Transverse colon (tissue), 4 donors: ENCODE measurements around the gene GINS1. TPM values are rescaled to one million over a fixed set of nuclear protein-coding genes. Genes with fewer than 3 reads are reported as not detected.

ENCODE experiments used
- DNase-seq: peaks from one replicate; pipeline ENCODE4 v3.0.0-alpha.2; 2019
- H3K27ac ChIP-seq, 4 donors: fragments of 200-600 bp; sonication (generic); 2 replicates each; pipeline ENCODE4 v1.5.1; 2016 to 2018; ENCODE audit warnings: inconsistent platforms in 4 of 4
- H3K27me3 ChIP-seq: fragments of 200-600 bp; sonication (generic); 2 replicates; pipeline ENCODE4 v1.5.1; 2017; ENCODE audit warnings: inconsistent platforms
- H3K36me3 ChIP-seq, 4 donors: fragments of 200-600 bp; sonication (generic); 2 replicates each; pipeline ENCODE4 v1.5.1; 2017 to 2019; ENCODE audit warnings: inconsistent platforms in 4 of 4
- H3K4me1 ChIP-seq, 4 donors: fragments of 200-600 bp; sonication (generic); 2 replicates each; pipeline ENCODE4 v1.5.1; 2017 to 2020; ENCODE audit warnings: inconsistent platforms in 4 of 4
- H3K4me3 ChIP-seq, 4 donors: fragments of 200-600 bp; sonication (generic); 1 replicate in 1 of 4; 2 replicates in 3 of 4; pipeline versions ENCODE4 v1.5.1 to v1.6.1; 2017 to 2019; ENCODE audit warnings: inconsistent platforms in 4 of 4
- H3K9me3 ChIP-seq, 2 donors: fragments of 200-600 bp; sonication (generic); 2 replicates each; pipeline ENCODE4 v1.5.1; 2017 to 2019; ENCODE audit warnings: inconsistent platforms in 2 of 2
- EP300 ChIP-seq: sonication (generic); formaldehyde crosslinking; IDR thresholded peaks from one replicate; pipeline ENCODE4 v1.6.1; 2017; ENCODE audit warnings: antibody characterized with exemption, low read depth
- POLR2A ChIP-seq: fragments of 450-650 bp; IDR thresholded peaks from one replicate; pipeline ENCODE4 v1.6.1; 2016; ENCODE audit warnings: antibody characterized with exemption, mild to moderate bottlenecking, moderate library complexity
- POLR2AphosphoS5 ChIP-seq, 3 donors: sonication (generic); formaldehyde crosslinking; IDR thresholded peaks; one replicate each; pipeline ENCODE4 v1.6.1; 2016; ENCODE audit warnings: antibody characterized with exemption in 3 of 3
- WGBS, 2 donors: methylation state at CpG; one replicate each; pipeline ENCODE4 v1.1.5; 2018; ENCODE audit warnings: low coverage in 1 of 2; 5-methylcytosine and 5-hydroxymethylcytosine counted together
- in situ Hi-C, 4 donors: fragments of 200-750 bp; cut with MboI; loops; one replicate each; pipeline versions ENCODE4 v1.15.0 to v1.15.1; 2017; ENCODE audit warnings: low sequenced_read_pairs in 3 of 4, low pct_ligation_motif_present in 1 of 4, low pct_unique_long_range_greater_than_20kb in 1 of 4
- intact Hi-C: fragments of 100-400 bp; cut with DNase I; formaldehyde crosslinking; loops from one replicate; pipeline ENCODE4 v1.15.1; 2023; ENCODE audit warnings: low total_unique reads
- total RNA-seq, 4 donors: library from RNA; depleted of rRNA; stranded (reverse); fragments of >200 nt; gene quantifications; one replicate each; pipeline ENCODE4 v1.1.0, GENCODE V29; 2016
- TF ChIP-seq, protein P1 (sequence below), 5 experiments: fragments of 200-600 bp in 3 of 5; fragments of 450-650 bp in 2 of 5; sonication (generic) in 3 of 5; IDR thresholded peaks; 1 replicate in 2 of 5; 2 replicates in 3 of 5; pipeline ENCODE4 v1.5.1; 2016 to 2017; ENCODE audit warnings: antibody characterized with exemption in 5 of 5, inconsistent platforms in 3 of 5, mild to moderate bottlenecking in 2 of 5, moderate library complexity in 1 of 5

GINS1 gene
- total RNA-seq, 4 donors from 2014 or later: 1.3 to 1.4 TPM; not detected in 2

DNA sequence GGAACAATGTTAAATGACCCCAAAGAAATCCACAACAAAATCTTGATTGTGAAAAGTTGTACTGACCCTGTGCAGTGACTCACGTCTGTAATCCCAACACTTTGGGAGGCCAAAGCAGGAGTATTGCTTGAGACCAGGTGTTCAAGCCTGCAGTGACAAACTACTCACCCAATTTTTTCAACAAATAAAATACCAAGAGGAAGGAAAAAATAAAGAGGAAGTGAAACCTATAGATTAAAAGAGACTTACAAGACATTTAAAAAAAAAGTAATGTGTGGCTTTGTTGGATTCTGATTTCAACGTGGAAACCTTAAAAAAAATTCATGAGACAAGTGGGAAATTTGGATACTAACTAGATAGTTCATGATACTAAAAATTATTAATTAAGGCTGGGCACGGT is 31.9 kb downstream of the GINS1 start:
- in situ Hi-C loops: no loop called here

DNA sequence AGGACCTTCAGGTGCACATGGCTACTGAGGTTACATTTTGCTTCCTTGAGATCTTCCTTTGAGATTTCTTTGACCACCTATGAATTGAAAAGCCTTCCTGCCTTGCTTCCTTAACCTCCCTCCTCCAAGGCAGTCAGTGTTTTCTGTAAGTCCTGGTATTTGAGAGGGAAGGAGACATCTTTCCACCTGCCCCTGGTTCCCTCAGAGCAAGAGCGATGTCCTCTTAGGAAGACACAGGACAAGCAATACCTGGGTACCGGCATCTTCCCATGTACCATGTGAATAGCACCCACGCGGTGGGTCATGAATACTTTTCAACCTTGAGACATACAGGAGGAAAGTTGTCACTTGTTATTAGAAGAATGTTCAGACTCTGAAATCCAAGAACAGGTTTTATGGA is 37.1 kb downstream of the GINS1 start:
- Histone ChIP-seq H3K4me3 (no peak overlapping the region), H3K27me3 (no peaks in the 10 kb centered on the region), H3K27ac (no peak overlapping the region), H3K36me3 (no peaks in the 10 kb centered on the region), H3K4me1 (no peaks in the 10 kb centered on the region), H3K9me3 (no peaks in the 10 kb centered on the region)
- intact Hi-C loops: no loop called here
- WGBS, 2 donors: 98 to 100% methylated on average over 4 of the region's 4 CpGs
- in situ Hi-C loops: no loop called here
- TF ChIP-seq POLR2A (no peak), POLR2AphosphoS5 (IDR thresholded peaks at IDR 0.05) (no peak), EP300 (no peak)
- TF ChIP-seq, protein P1, sequence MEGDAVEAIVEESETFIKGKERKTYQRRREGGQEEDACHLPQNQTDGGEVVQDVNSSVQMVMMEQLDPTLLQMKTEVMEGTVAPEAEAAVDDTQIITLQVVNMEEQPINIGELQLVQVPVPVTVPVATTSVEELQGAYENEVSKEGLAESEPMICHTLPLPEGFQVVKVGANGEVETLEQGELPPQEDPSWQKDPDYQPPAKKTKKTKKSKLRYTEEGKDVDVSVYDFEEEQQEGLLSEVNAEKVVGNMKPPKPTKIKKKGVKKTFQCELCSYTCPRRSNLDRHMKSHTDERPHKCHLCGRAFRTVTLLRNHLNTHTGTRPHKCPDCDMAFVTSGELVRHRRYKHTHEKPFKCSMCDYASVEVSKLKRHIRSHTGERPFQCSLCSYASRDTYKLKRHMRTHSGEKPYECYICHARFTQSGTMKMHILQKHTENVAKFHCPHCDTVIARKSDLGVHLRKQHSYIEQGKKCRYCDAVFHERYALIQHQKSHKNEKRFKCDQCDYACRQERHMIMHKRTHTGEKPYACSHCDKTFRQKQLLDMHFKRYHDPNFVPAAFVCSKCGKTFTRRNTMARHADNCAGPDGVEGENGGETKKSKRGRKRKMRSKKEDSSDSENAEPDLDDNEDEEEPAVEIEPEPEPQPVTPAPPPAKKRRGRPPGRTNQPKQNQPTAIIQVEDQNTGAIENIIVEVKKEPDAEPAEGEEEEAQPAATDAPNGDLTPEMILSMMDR (IDR thresholded peaks at IDR 0.05): no peak
- DNase-seq: no peak

More for the DNA sequence above, 31.9 kb downstream of the GINS1 start:
- Histone ChIP-seq H3K27ac (no peak overlapping the region), H3K4me3 (no peak overlapping the region), H3K9me3 (no peaks in the 10 kb centered on the region), H3K27me3 (no peaks in the 10 kb centered on the region), H3K36me3 (no peaks in the 10 kb centered on the region), H3K4me1 (no peaks in the 10 kb centered on the region)
- TF ChIP-seq POLR2A (no peak), POLR2AphosphoS5 (IDR thresholded peaks at IDR 0.05) (no peak), EP300 (no peak)
- TF ChIP-seq, protein P1 (IDR thresholded peaks at IDR 0.05): no peak
- DNase-seq: no peak
- intact Hi-C loops: loop anchor here (5.0 kb wide), 1 partner anchor 313 kb away; no protein-coding TSS in a partner anchor
- 70 to 78% methylated on average over 3 of the region's 3 CpGs for WGBS, 2 donors

DNA sequence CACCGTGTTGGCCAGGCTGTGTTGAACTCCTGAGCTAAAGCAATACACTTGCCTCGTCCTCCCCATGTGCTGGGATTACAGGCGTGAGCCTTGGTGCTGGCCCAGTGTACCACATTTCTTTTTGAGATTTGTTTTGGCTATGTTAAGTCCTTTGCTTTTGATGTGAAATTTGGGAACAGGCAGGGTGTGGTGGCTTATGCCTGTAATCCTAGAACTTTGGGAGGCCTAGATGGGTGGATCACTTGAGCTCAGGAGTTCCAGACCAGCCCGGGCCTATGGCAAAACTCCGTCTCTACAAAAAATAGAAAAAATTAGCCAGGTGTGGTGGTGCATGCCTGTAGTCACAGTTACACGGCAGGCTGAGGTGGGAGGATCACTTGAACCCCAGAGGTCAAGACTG is 40.2 kb downstream of the GINS1 start:
- Histone ChIP-seq H3K36me3 (no peaks in the 10 kb centered on the region), H3K27ac (no peak overlapping the region), H3K9me3 (no peaks in the 10 kb centered on the region), H3K4me3 (no peak overlapping the region), H3K27me3 (no peaks in the 10 kb centered on the region), H3K4me1 (no peaks in the 10 kb centered on the region)
- in situ Hi-C loops: no loop called here
- TF ChIP-seq EP300: no peak
- no peak for TF ChIP-seq POLR2AphosphoS5 (IDR thresholded peaks at IDR 0.05)
- intact Hi-C loops: no loop called here
- no peak for DNase-seq
- 68 to 95% methylated on average over 3 to 6 of the region's 6 CpGs for WGBS, 2 donors

DNA sequence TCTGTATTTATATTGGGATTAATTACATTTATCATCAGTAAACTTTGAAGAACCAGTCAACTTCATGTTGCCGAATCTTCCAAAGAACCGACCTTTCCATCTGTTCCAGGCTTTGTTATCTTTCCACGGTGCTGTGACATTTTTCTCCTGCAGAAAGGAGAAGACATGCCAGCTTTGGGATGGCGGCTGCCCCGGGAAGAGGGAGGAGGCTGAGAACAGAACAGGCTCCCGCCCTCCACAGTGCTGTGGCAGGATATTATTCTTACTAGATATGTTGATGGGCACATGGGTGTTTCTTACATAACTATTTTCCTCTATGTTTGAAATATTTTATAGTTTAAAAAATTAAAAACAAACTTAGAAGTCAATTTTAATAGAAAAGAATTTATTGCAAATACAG is 44.9 kb downstream of the GINS1 start:
- no peak for DNase-seq
- TF ChIP-seq POLR2AphosphoS5 (IDR thresholded peaks at IDR 0.05): no peak
- no peak for TF ChIP-seq EP300
- no peak for TF ChIP-seq POLR2A
- TF ChIP-seq, protein P1 (IDR thresholded peaks at IDR 0.05): no peak
- no peaks in the 10 kb centered on the region for H3K9me3 ChIP-seq
- intact Hi-C loops (loop anchor here (5.0 kb wide), 1 partner anchor 425 kb away; no protein-coding TSS in a partner anchor), in situ Hi-C loops (loop anchor here in 1 of 4 donors (25.0 kb wide), 1 partner anchor 110 kb away; no protein-coding TSS in a partner anchor)
- 84 to 86% methylated on average over 4 to 6 of the region's 6 CpGs for WGBS, 2 donors
- no peak overlapping the region for H3K4me3 ChIP-seq
- H3K4me1 ChIP-seq: no peaks in the 10 kb centered on the region
- H3K27ac ChIP-seq: no peak overlapping the region
- H3K36me3 ChIP-seq: no peaks in the 10 kb centered on the region
- H3K27me3 ChIP-seq: no peaks in the 10 kb centered on the region
